Activated CD4-positive, alpha-beta T cell treated with anti-CD3 and anti-CD28 coated beads, Interleukin-2, amount 50 U/mL, for 16 hours (primary cell): ENCODE data around the gene ARFGAP3.

ENCODE experiments used
- DNase-seq: peaks from one replicate; pipeline ENCODE4 v3.0.0-alpha.2; 2020

Gene ARFGAP3

GRCh38 chr22:42816336-42816735, 40.7 kb downstream of the ARFGAP3 start:
- DNase-seq, result no peak

DNA sequence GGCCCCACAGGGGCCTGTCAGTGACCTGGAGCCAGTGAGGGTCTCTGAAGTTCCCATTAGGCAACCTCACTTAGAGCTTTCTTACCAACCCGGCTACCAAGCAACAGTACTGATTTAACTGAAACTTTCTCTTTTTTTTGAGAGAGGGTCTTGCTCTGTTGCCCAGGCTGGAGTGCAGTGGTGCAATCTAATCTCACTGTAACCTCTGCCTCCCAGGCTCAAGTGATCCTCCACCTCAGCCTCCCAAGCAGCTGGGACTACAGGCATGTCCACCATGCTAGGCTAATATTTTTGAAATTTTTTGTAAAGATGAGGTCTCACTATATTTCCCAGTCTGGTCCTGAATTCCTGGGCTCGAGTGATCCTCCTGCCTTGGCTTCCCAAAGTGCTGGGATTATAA, 42.5 kb downstream of the ARFGAP3 start:
- DNase-seq, result no peak

DNA sequence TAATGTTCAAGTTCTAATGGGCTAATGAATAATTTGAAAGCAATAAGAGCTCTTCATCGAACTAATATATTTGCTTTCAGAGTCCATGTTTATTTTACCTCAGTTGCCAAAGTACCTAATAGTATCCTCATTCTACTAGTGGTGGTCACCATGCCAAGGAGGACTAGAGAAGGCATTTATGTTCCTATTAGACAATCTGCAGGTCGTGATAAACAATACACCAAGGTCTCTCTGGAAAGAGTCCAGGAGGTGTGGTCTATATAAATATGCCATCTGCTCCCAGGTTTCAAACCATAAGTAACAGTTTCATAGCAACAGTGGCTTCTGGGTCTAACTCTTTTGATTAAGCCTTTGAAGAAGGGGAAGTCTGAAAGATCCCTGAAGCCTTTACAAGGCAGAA, 42.9 kb downstream of the ARFGAP3 start:
- DNase-seq, result no peak

- DNase-seq, result no peak
Observed at GRCh38 chr22:42813501-42813900, 43.6 kb downstream of the ARFGAP3 start.

GRCh38 chr22:42811459-42811858, 45.6 kb downstream of the ARFGAP3 start:
- DNase-seq, result no peak

- no peak for DNase-seq
Observed at GRCh38 chr22:42808521-42808920, 48.6 kb downstream of the ARFGAP3 start.

- DNase-seq, result no peak
Observed at GRCh38 chr22:42807185-42807584, 49.9 kb downstream of the ARFGAP3 start.

- DNase-seq, result no peak
Observed at GRCh38 chr22:42805998-42806830, 50.9 kb downstream of the ARFGAP3 start.

GRCh38 chr22:42805016-42805997, 51.8 kb downstream of the ARFGAP3 start:
- DNase-seq, result no peak

- no peak for DNase-seq
Observed at GRCh38 chr22:42803389-42803788, 53.7 kb downstream of the ARFGAP3 start.

DNA sequence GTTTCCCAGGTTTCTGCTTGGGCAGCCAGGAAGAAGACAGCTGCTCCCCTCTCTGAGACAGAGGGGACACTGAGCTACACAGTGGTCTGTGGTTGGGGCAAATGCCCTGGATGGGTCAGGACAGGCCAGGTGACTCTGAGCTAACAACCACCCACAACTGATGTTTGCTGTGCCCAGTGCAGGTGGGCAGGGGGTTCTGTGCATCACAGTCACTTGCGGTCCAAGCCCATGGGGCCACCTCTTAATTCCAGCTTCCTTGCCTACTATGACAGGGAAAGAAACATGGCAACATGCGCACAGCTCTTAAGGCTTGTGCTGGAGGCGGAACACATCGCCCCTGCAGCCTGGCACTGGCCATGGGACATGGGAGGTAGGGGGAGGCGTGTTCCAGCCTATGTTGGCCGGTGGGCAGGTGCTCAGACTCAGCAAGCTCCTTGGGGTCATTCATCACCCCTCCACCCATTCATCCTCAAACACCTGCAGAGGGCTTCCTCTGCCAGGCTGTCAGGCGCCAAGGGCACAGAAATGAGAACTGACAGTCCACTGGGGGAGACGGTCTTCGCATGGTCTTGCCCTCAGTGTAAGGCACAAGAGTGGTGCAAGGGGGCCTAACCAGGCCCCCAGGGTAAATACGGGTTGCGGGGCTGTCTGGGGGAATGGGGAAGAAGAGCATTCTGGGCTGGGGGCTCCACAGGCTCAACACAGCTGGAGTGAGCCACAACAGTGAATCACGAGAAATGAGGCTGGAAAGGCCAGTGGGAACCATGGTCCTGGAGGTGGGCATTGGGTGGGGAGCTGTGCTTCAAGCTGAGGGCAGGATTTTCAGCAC, 55.6 kb downstream of the ARFGAP3 start:
- no peak for DNase-seq

DNA sequence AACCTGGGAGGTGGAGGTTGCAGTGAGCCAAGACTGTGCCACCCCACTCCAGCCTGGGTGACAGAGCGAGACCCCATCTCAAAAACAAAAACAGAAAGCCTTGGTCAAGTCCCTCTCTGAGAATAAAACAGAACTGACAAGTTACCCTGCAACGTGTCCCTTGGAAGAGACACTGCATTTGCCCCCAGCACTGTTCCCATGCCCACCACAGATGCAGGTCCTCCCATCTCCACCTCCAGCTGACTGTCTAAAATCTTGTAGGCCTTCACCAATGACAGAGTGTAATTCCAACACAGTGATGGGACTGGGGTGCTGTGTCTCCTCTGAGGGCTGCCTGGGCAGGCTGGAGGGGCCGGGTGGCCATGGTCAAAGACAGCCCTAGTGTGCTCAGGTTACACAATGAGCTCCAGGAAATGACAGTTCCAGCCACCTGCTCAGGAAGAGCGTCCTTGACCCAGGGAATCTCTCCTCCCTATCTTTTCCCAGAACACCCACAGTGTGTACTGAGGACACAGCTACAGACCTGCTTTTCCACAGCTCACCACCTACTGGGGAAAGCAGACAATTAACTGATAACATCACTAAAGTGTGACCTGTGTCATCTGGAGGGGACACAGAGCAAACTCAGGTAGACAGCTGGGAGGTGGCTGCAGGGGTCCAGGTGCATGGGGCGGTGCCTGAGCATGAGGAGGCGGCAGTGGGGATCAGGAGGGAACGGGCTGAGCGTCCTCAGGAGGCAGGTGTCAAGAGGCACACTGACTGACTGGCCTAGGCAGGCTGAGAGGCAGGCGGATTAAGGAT, 56.4 kb downstream of the ARFGAP3 start:
- DNase-seq, result no peak

DNA sequence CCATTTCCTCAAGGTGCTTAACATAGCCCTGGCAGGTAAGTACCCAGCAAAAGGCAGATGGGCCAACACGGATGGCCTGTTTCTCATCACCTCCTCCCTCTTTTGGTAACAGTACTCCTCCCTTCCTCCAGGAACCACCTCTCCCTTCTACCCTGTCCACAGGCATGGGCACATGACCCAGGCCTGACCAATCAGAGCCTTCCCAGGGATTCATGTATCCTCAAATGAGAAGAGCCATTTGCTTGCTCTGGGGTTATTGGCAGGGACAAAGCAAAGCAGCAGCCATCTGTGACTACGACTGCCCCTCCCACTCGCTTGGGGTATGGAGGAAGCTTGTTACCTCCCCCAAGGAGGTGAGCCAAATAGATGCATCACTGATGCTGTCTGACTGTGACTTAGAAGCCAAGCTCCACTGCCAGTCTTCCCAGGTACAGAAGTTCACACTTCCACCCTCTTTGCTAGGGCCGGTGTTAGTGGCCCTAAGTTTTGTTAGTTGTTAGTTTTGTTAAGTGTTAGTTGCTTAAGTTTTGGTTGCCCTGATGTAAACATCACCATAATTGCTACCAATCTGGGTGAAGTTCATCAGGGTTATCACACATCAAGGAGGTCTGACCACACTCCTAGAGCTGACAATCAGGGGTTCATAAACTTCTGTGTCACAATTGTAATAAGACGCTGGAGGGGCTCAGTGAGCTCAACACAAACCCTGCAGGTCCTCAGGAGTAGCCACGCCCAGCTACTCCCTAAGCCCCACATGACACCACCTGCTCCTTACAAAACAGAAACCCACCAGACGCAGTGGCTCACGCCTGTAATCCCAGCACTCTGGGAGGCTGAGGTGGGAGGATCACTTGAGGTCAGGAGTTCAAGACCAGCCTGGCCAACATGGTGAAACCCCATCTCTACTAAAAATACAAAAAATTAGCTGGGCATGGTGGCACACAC, 57.3 kb downstream of the ARFGAP3 start:
- DNase-seq, result no peak

GRCh38 chr22:42799061-42799460, 58.0 kb downstream of the ARFGAP3 start:
- DNase-seq, result no peak

DNA sequence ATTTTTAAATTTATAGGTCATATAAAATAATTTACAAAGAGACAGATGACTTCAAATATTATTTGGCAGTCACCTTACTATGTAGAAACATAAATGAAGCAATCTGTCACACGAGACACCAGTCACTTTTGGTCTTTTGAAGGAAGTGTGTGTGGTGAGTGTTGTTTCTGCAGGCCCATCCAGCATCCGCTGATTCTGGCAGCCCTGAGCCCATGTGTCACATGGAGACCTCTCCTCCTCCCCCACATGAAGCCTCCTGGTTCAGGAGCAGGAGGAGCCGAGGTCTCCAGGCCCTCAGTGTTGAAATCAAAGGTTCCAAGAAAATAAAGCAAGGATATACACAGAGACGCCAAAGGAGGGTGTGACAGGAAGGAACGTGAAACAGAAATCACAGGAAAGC, 60.1 kb downstream of the ARFGAP3 start:
- no peak for DNase-seq

DNA sequence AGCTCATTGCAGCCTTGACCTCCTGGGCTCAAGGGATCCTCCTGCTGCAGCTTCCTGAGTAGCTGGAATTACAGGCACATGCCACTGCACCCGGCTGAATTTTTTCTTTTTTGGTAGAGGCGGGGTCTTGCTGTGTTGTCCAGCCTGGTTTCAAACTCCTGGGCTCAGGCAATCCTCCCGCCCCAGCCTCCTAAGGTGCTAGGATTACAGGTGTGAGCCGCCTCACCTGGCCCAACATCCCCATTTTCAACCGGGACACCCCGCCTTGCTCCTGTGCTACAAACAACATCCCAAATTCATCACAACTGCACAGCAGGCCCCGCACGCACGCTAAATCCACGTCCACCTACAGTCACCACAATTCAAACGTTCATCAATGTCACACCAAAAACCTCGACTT, 61.0 kb downstream of the ARFGAP3 start:
- no peak for DNase-seq

DNA sequence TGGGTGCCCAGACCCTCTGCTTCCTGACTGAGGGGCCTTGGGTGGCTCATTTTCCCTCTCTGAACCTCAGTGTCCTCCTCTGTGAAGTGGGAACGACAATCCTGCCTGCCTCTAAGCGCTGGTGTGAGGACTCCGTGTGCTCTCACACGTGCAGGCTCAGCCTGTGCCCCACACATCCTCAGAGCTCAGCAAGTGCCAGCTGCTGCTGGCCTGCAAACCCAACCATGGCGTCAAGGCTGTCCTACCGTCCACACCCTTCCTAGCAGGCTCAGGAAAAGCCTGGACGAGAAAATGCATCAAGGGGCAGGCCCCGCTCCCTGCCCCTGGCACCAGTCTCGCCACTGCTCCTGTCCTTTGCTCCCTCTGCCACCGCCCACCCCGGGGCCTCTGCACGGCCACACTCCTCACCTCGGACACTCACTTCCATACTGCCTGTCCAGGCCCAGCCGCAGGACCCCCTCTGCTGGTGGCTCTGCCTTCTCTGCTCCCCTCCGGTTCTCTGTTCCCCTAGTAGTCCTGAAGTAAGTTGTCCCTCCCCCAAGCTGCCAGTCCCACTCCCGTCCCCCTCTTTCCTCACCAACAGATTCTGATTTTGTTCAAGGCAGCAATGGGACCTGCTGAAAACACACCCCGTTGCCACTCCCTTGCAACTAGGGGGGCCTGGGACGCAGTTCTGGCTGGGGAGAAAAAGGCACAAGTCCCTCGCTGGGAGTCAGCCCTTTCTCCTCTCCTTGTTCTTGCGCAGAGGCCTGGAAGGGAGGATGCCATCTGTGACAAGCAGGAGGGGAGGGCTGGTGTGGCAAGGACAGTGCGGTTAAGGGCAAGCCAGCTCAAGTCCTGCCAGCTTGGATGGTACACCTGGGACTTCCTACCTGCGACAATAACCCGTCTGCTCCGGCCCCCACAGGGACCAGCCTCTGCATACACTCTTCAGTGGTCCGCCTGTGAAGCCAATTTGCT, 62.2 kb downstream of the ARFGAP3 start:
- DNase-seq, result no peak

- no peak for DNase-seq
Observed at GRCh38 chr22:42793848-42794405, 63.1 kb downstream of the ARFGAP3 start.
